HFF-Myc (cell line): Measurements from ENCODE around the gene NUDC.

Experiments used
- DNase-seq: peaks from one replicate; pipeline ENCODE4 v3.0.0-alpha.2; 2011; ENCODE audit warnings: low read depth; ENCODE audit errors: extremely low read depth
- H3K4me3 ChIP-seq: replicated peaks from 2 replicates; pipeline ENCODE4 v1.5.1; 2011; ENCODE audit warnings: low read depth, mild to moderate bottlenecking, control low read depth, low read length
- TF ChIP-seq, protein P1 (sequence below): IDR thresholded peaks from 2 replicates; pipeline ENCODE4 v1.5.1; 2012; ENCODE audit warnings: mild to moderate bottlenecking, low read depth, low read length, control low read depth; ENCODE audit errors: missing control alignments

The NUDC gene

DNA sequence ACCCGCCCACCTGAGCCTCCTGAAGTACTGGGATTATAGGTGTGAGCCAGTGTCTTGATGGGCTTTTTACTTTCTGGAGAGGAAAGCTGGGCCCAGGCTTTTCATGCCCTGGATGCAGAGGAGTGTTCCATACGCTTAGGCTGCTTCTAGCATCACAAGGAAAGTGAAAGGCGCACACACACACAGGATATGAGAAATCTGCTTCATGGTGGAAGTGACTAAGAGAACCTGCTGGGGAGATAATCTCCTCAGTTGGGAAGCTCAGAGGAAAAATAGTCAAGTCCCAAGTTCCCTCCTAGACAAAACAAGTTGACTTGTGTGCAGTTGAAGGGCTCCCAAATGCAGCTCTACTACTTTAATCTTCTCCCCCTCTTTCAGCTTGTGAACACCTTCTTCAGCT, 2.2 kb downstream of the NUDC start:
- H3K4me3 ChIP-seq, result peak overlapping the region; percentile 97
- TF ChIP-seq, protein P1, sequence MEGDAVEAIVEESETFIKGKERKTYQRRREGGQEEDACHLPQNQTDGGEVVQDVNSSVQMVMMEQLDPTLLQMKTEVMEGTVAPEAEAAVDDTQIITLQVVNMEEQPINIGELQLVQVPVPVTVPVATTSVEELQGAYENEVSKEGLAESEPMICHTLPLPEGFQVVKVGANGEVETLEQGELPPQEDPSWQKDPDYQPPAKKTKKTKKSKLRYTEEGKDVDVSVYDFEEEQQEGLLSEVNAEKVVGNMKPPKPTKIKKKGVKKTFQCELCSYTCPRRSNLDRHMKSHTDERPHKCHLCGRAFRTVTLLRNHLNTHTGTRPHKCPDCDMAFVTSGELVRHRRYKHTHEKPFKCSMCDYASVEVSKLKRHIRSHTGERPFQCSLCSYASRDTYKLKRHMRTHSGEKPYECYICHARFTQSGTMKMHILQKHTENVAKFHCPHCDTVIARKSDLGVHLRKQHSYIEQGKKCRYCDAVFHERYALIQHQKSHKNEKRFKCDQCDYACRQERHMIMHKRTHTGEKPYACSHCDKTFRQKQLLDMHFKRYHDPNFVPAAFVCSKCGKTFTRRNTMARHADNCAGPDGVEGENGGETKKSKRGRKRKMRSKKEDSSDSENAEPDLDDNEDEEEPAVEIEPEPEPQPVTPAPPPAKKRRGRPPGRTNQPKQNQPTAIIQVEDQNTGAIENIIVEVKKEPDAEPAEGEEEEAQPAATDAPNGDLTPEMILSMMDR, result no peak
- no peak for DNase-seq

DNA sequence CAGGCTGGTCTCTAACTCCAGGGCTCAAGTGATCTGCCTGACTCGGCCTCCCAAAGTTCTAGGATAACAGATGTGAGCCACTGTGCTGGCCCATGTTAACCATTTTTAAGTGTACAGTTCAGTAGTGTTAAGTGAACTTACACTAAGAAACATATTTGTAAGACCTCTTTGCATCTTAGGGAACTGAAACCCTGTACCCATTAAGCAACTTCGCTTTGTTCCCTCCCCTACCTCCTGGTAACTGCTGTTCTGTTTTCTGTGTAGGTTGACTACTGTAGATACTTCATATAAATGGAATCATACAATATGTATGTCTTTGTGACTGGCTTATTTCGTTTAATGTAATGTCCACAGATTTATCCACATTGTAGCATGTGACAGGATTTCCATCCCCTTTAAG, 11.0 kb downstream of the NUDC start:
- TF ChIP-seq, protein P1, result no peak
- DNase-seq, result no peak
- H3K4me3 ChIP-seq, result no peak overlapping the region

DNA sequence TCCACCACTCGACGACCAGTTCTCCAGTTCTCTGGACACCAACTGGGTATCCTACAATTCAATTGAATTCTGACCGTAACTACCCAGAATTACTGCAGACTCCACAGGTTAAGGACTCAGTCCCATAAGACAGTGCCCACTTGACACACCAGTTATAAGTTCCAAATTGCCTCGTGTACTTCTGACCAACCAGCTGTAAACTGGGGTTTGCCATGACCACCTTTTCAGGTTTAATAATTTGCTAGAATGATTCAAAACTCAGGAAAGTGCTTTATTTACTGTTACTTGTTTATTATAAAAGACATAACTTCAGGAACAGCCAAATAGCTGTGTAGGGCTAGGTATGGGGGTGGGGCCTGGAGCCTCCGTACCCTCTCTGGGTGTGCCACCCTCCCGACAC, 15.3 kb downstream of the NUDC start:
- TF ChIP-seq, protein P1, result no peak
- H3K4me3 ChIP-seq, result no peak overlapping the region
- no peak for DNase-seq

DNA sequence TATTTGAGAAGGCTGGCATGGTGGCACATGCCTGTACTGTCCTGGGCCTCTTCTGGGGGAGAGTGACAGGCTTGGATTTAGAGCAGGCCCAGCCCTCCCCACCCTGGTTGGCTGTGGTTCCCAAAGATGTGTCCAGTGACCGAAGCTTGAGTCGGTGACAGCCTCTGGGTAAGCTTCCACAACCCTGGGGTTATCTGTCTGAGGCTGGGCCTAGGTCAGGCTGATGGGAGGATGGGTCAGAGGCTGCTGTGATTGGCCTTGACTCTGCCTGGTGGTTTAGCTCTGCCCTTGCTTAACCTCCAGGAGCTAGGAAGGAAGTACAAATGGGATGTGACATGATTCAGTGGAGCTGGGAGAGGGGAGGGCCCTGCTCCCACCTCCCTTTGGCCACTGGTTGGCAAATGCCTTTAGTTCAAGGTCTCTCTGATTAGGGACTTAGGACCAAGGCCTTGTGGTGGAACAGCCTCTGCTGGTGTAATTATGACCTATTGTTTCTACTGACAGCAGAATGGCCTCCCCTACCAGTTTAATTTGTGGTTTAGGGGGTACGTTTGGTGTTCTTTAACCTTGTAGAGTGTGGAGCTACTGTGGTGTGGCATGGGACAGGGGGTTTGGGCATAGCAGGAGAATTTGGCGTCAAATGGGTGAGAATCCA, 16.6 kb downstream of the NUDC start:
- H3K4me3 ChIP-seq, result no peak overlapping the region
- TF ChIP-seq, protein P1, result no peak
- DNase-seq, result no peak

DNA sequence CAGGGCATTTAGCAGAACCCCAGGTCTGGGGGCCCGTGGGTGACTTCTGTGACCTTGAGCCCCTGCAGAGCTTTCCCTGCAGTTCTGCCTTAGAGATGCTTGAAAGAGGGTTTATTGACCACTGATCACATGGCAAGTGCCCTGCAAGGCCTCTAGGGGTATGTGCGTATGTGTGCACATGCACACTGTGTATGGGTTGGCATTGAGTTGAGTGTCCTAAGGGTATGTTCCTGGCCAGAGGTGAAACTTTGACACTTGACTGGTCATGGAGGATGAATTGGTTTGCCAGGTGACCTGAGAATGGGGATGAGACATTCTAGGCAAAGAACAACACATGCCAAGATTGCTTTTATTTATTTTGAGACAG, 17.1 kb downstream of the NUDC start:
- no peak for DNase-seq
- TF ChIP-seq, protein P1, result no peak
- no peak overlapping the region for H3K4me3 ChIP-seq

DNA sequence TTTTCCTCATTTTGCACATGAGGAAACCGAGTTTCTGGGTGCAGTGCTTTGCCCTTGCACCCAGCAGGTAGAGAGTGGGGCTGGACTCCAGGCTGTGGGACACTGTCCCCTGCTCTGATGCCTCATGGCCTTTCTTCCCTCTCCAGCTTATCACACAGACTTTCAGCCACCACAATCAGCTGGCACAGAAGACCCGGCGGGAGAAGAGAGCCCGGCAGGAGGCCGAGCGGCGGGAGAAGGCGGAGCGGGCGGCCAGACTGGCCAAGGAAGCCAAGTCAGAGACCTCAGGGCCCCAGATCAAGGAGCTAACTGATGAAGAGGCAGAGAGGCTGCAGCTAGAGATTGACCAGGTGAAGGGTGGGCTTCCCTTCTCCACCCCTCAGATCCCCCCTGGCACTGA, 19.8 kb downstream of the NUDC start:
- H3K4me3 ChIP-seq, result no peak overlapping the region
- no peak for DNase-seq
- TF ChIP-seq, protein P1, result no peak

DNA sequence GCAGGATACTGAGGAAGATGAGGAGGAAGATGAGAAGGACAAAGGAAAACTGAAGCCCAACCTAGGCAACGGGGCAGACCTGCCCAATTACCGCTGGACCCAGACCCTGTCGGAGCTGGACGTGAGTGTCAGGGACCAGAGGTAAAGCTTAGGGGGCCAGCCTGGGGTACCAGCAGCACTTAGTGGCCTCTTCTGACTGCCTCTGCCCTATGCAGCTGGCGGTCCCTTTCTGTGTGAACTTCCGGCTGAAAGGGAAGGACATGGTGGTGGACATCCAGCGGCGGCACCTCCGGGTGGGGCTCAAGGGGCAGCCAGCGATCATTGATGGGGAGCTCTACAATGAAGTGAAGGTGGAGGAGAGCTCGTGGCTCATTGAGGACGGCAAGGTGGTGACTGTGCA, 21.1 kb downstream of the NUDC start:
- TF ChIP-seq, protein P1, result no peak
- no peak overlapping the region for H3K4me3 ChIP-seq
- no peak for DNase-seq
